ENCODE measurements around the gene ACTG1.

The ACTG1 gene

DNA sequence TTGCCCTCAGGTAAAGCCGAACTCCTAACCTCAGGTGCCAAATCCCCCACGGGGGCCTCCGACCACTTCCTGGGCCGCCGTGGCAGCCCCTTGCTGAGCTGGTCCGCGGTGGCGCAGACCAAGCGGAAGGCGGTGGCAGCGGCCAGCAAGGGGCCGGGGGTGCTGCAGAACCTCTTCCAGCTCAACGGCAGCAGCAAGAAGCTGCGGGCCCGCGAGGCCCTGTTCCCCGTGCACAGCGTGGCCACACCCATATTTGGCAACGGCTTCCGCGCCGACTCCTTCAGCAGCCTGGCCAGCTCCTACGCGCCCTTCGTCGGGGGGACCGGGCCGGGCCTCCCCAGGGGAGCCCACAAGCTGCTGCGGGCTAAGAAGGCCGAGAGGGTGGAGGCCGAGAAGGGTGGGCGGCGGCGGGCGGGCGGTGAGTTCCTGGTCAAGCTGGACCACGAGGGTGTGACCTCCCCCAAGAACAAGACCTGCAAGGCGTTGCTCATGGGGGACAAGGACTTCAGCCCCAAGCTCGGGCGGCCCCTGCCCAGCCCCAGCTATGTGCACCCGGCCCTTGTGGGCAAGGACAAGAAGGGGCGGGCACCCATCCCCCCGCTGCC, 51.6 kb downstream of the ACTG1 start:
- no peak for DNase-seq
